ENCODE data around the gene ADGRD2. TPM values are rescaled to one million over a fixed set of nuclear protein-coding genes. Genes with fewer than 3 reads are reported as not detected.

The ADGRD2 gene
- not detected in 2 replicates for total RNA-seq

GRCh38 chr9:124450241-124450924, at the start of gene ADGRD2:
Gene ADGRD2 (plus strand): TSS chr9:124450451. CDS start chr9:124451667, 1,216 bp downstream.

GRCh38 chr9:124415102-124415851, 35.0 kb upstream of the ADGRD2 start, which contains the start of gene PSMB7:
Gene PSMB7 (minus strand): TSS chr9:124415442. CDS start chr9:124415425, 17 bp downstream.

GRCh38 chr9:124506931-124507879, 57.0 kb downstream of the ADGRD2 start, which contains the start of gene NR5A1:
Gene NR5A1 (minus strand): TSS chr9:124507399. CDS start chr9:124503395, 4,004 bp downstream.

Other genes starting within 250 kb of the ADGRD2 start
- 103 and 107 TPM in 2 replicates for gene NEK6, start 192.5 kb upstream of the ADGRD2 start, total RNA-seq
- 103 and 180 TPM in 2 replicates for gene PSMB7, start 35.0 kb upstream of the ADGRD2 start, total RNA-seq
- gene NR5A1, start 56.9 kb downstream of the ADGRD2 start, total RNA-seq = not detected in 2 replicates